ENCODE measurements around the gene SNN. TPM values are rescaled to one million over a fixed set of nuclear protein-coding genes. Genes with fewer than 3 reads are reported as not detected.

The SNN gene
- total RNA-seq, 1 experiment from 2014 or later: 13.0 TPM

- Histone ChIP-seq H3K36me3 (ENCODE audit: insufficient read depth, low read length, poor library complexity, severe bottlenecking) (no peaks in the 10 kb centered on the region), H3K27me3 (replicated peaks; ENCODE audit: insufficient read depth, low read depth, low read length, poor library complexity) (no peaks in the 10 kb centered on the region), H3K4me3 (ENCODE audit: low read depth, low read length, poor library complexity, severe bottlenecking) (no peak overlapping the region), H3K27ac (ENCODE audit: low read depth, low read length, poor library complexity, severe bottlenecking) (no peak overlapping the region), H3K4me1 (ENCODE audit: insufficient read depth, low read length, poor library complexity, severe bottlenecking) (no peaks in the 10 kb centered on the region), H3K9me3 (ENCODE audit: low read depth, low read length, poor library complexity, severe bottlenecking) (no peaks in the 10 kb centered on the region)
- DNase-seq (ENCODE audit: low spot score): no peak
- no peak for TF ChIP-seq CTCF (conservative IDR thresholded peaks at IDR 0.05; ENCODE audit: low read depth, low read length)
- TF ChIP-seq EZH2 (IDR thresholded peaks at IDR 0.05; ENCODE audit: borderline replicate concordance, low read depth, low read length, poor library complexity, severe bottlenecking): no peak
- CTCF ChIA-PET: interaction anchor here (0.6 kb wide), 1 partner anchor 163 kb away, joined by 16 read pairs; no protein-coding TSS in a partner anchor
- no TSS peak for BruUV-seq (replicated peaks)
- intact Hi-C loops (cut with micrococcal nuclease; ENCODE audit: unreplicated experiment): no loop called here
- POLR2A ChIA-PET (ENCODE audit: low non-redundant PET): no interaction called here
Measured at GRCh38 chr16:11621539-11621919, 46.7 kb upstream of the SNN start.

- Histone ChIP-seq H3K4me3 (ENCODE audit: low read depth, low read length, poor library complexity, severe bottlenecking) (no peak overlapping the region), H3K27me3 (replicated peaks; ENCODE audit: insufficient read depth, low read depth, low read length, poor library complexity) (no peaks in the 10 kb centered on the region), H3K9me3 (ENCODE audit: low read depth, low read length, poor library complexity, severe bottlenecking) (no peaks in the 10 kb centered on the region), H3K4me1 (ENCODE audit: insufficient read depth, low read length, poor library complexity, severe bottlenecking) (no peaks in the 10 kb centered on the region), H3K27ac (ENCODE audit: low read depth, low read length, poor library complexity, severe bottlenecking) (no peak overlapping the region), H3K36me3 (ENCODE audit: insufficient read depth, low read length, poor library complexity, severe bottlenecking) (no peaks in the 10 kb centered on the region)
- POLR2A ChIA-PET (ENCODE audit: low non-redundant PET): no interaction called here
- CTCF ChIA-PET: interaction anchor here (0.6 kb wide), 2 partner anchors 163 to 191 kb away, joined by 5 to 16 read pairs; no protein-coding TSS in a partner anchor
- no TSS peak for BruUV-seq (replicated peaks)
- DNase-seq (ENCODE audit: low spot score): no peak
- TF ChIP-seq CTCF (conservative IDR thresholded peaks at IDR 0.05; ENCODE audit: low read depth, low read length) (no peak), EZH2 (IDR thresholded peaks at IDR 0.05; ENCODE audit: borderline replicate concordance, low read depth, low read length, poor library complexity, severe bottlenecking) (no peak)
- intact Hi-C loops (cut with micrococcal nuclease; ENCODE audit: unreplicated experiment): no loop called here
Measured at GRCh38 chr16:11621920-11622651, 46.2 kb upstream of the SNN start.

- no peak overlapping the region for H3K27ac ChIP-seq (ENCODE audit: low read depth, low read length, poor library complexity, severe bottlenecking)
- BruUV-seq (replicated peaks): no TSS peak
- CTCF ChIA-PET: no interaction called here
- H3K36me3 ChIP-seq (ENCODE audit: insufficient read depth, low read length, poor library complexity, severe bottlenecking): no peaks in the 10 kb centered on the region
- no peaks in the 10 kb centered on the region for H3K9me3 ChIP-seq (ENCODE audit: low read depth, low read length, poor library complexity, severe bottlenecking)
- H3K4me1 ChIP-seq (ENCODE audit: insufficient read depth, low read length, poor library complexity, severe bottlenecking): no peaks in the 10 kb centered on the region
- no peak for TF ChIP-seq CTCF (conservative IDR thresholded peaks at IDR 0.05; ENCODE audit: low read depth, low read length)
- no peak for TF ChIP-seq EZH2 (IDR thresholded peaks at IDR 0.05; ENCODE audit: borderline replicate concordance, low read depth, low read length, poor library complexity, severe bottlenecking)
- intact Hi-C loops (cut with micrococcal nuclease; ENCODE audit: unreplicated experiment): no loop called here
- POLR2A ChIA-PET (ENCODE audit: low non-redundant PET): no interaction called here
- DNase-seq (ENCODE audit: low spot score): no peak
- H3K4me3 ChIP-seq (ENCODE audit: low read depth, low read length, poor library complexity, severe bottlenecking): no peak overlapping the region
- H3K27me3 ChIP-seq (replicated peaks; ENCODE audit: insufficient read depth, low read depth, low read length, poor library complexity): no peaks in the 10 kb centered on the region
Measured at GRCh38 chr16:11624205-11624604, 44.0 kb upstream of the SNN start.

Data from A673 (cell line).